HCT116 (cell line): Measurements from ENCODE around the gene CD99L2. TPM values are rescaled to one million over a fixed set of nuclear protein-coding genes. Genes with fewer than 3 reads are reported as not detected.

Experiments
- ATAC-seq: fragments of 200-7000 bp; cut with Tn5 transposase; 2 replicates; pipeline ENCODE4 v1.9.1; 2020; ENCODE audit warnings: mild to moderate bottlenecking, moderate library complexity
- BruUV-seq: library from RNA; stranded (reverse); fragments of 400-500 nt; replicated peaks from 2 replicates; lab custom pipeline; 2021; lab: Mats Ljungman, UMichigan
- CTCF ChIA-PET: fragments of 300-600 bp; sonication (Branson Sonifier 250); formaldehyde crosslinking; loops from one replicate; lab custom pipeline; 2021; ENCODE audit warnings: antibody characterized with exemption; lab: Charles Lee
- POLR2A ChIA-PET: fragments of 300-600, 350-600 bp; sonication (Branson Sonifier 250); formaldehyde crosslinking; loops from one replicate; lab custom pipeline; 2021; ENCODE audit warnings: antibody characterized with exemption; lab: Charles Lee
- RAD21 ChIA-PET, 2 experiments: fragments of 300-600 bp; sonication (Branson Sonifier 250); formaldehyde crosslinking; loops; one replicate each; lab custom pipeline; 2023; ENCODE audit warnings: low total read pairs in 2 of 2; ENCODE audit not compliant: uncharacterized antibody in 2 of 2, unreplicated experiment in 2 of 2, low non-redundant PET in 1 of 2; lab: Charles Lee
- DNase-seq: peaks from one replicate; pipeline ENCODE4 v3.0.0-alpha.2; 2010; ENCODE audit warnings: low read depth, low spot score
- H2AFZ ChIP-seq: fragments of 200-600 bp; shearing (Covaris generic), sonication (generic); 2 replicates; pipeline ENCODE4 v1.6.1; 2017; ENCODE audit warnings: low read depth, mixed run types, mixed read lengths, antibody characterized with exemption, low read length; ENCODE audit not compliant: poor library complexity, severe bottlenecking
- H3K27ac ChIP-seq: 2 replicates; pipeline ENCODE4 v1.5.1; 2012; ENCODE audit warnings: low read depth, low read length
- H3K27me3 ChIP-seq: fragments of 200-600 bp; sonication (generic); 2 replicates; pipeline ENCODE4 v1.6.1; 2016; ENCODE audit warnings: mixed run types, low read length, mixed read lengths; ENCODE audit not compliant: insufficient read depth
- H3K36me3 ChIP-seq, 2 experiments: fragments of 200-500 bp in 1 of 2; fragments of 200-600 bp in 1 of 2; sonication (Bioruptor generic) in 1 of 2; sonication (generic) in 1 of 2; 2 replicates each; pipeline versions ENCODE4 v1.5.1 to v1.6.1; 2014 to 2016; ENCODE audit warnings: low read length in 2 of 2, inconsistent platforms in 1 of 2, mixed read lengths in 1 of 2, mixed run types in 1 of 2; ENCODE audit not compliant: insufficient read depth in 2 of 2, control insufficient read depth in 1 of 2
- H3K4me1 ChIP-seq, 2 experiments: fragments of 200-600 bp in 1 of 2; sonication (generic) in 1 of 2; 2 replicates each; pipeline versions ENCODE4 v1.5.1 to v1.6.1; 2012 to 2017; ENCODE audit warnings: low read length in 2 of 2, inconsistent platforms in 1 of 2, mild to moderate bottlenecking in 1 of 2, mixed read lengths in 1 of 2, mixed run types in 1 of 2, moderate library complexity in 1 of 2; ENCODE audit not compliant: insufficient read depth in 2 of 2, control insufficient read depth in 1 of 2
- H3K4me2 ChIP-seq: fragments of 200-600 bp; sonication (generic); 2 replicates; pipeline ENCODE4 v1.6.1; 2017; ENCODE audit warnings: mixed run types, low read length, mixed read lengths
- H3K4me3 ChIP-seq, 2 experiments: fragments of 200-600 bp in 1 of 2; sonication (generic) in 1 of 2; replicated peaks in 1 of 2; 2 replicates each; pipeline ENCODE4 v1.5.1; 2011 to 2016; ENCODE audit warnings: low read length in 2 of 2, control low read depth in 1 of 2, low read depth in 1 of 2, mild to moderate bottlenecking in 1 of 2, mixed read lengths in 1 of 2, mixed run types in 1 of 2
- H3K79me2 ChIP-seq: fragments of 200-600 bp; sonication (generic); 2 replicates; pipeline ENCODE4 v1.6.1; 2017; ENCODE audit warnings: mild to moderate bottlenecking, mixed run types, low read length, moderate library complexity, mixed read lengths; ENCODE audit not compliant: insufficient read depth
- H3K9ac ChIP-seq: fragments of 200-600 bp; sonication (generic); 2 replicates; pipeline ENCODE4 v1.6.1; 2016; ENCODE audit warnings: low read length, mixed read lengths
- H3K9me2 ChIP-seq: fragments of 200-600 bp; sonication (generic), shearing (Covaris generic); 2 replicates; pipeline ENCODE4 v1.6.1; 2017; ENCODE audit warnings: mixed run types, mild to moderate bottlenecking, moderate library complexity; ENCODE audit not compliant: insufficient read depth
- H3K9me3 ChIP-seq, 2 experiments: fragments of 200-500 bp in 1 of 2; fragments of 200-600 bp in 1 of 2; sonication (Bioruptor generic) in 1 of 2; sonication (generic) in 1 of 2; 2 replicates each; pipeline ENCODE4 v1.6.1; 2014 to 2017; ENCODE audit warnings: low read length in 2 of 2, mixed read lengths in 2 of 2, inconsistent platforms in 1 of 2, low read depth in 1 of 2, mild to moderate bottlenecking in 1 of 2, mixed run types in 1 of 2, moderate library complexity in 1 of 2; ENCODE audit not compliant: control insufficient read depth in 1 of 2, insufficient read depth in 1 of 2
- H4K20me1 ChIP-seq: fragments of 200-600 bp; sonication (generic), shearing (Covaris generic); 2 replicates; pipeline ENCODE4 v1.6.1; 2017; ENCODE audit warnings: mixed run types, mild to moderate bottlenecking, moderate library complexity; ENCODE audit not compliant: insufficient read depth
- CEBPB ChIP-seq: IDR thresholded peaks from 2 replicates; pipeline ENCODE4 v1.6.1; 2012; ENCODE audit warnings: low read depth
- EZH2 ChIP-seq: fragments of 200-600 bp; sonication (generic); IDR thresholded peaks from 2 replicates; pipeline ENCODE4 v1.6.1; 2017; ENCODE audit warnings: antibody characterized with exemption, mixed run types
- EZH2phosphoT487 ChIP-seq: fragments of 200-600 bp; IDR thresholded peaks from 2 replicates; pipeline ENCODE4 v1.6.1; 2018; ENCODE audit warnings: antibody characterized with exemption, borderline replicate concordance
- FOSL1 ChIP-seq: IDR thresholded peaks from 2 replicates; pipeline ENCODE4 v1.6.1; 2012; ENCODE audit warnings: low read depth
- JUND ChIP-seq: IDR thresholded peaks from 2 replicates; pipeline ENCODE4 v1.6.1; 2012
- POLR2A ChIP-seq: IDR thresholded peaks from 2 replicates; pipeline ENCODE4 v1.7.0; 2011; ENCODE audit warnings: borderline replicate concordance; ENCODE audit not compliant: insufficient read depth, insufficient read length; ENCODE audit errors: extremely low read depth
- SIN3A ChIP-seq: IDR thresholded peaks from 2 replicates; pipeline ENCODE4 v1.6.1; 2012; ENCODE audit warnings: low read depth
- SP1 ChIP-seq: IDR thresholded peaks from 2 replicates; pipeline ENCODE4 v1.6.1; 2012; ENCODE audit warnings: low read depth
- SRF ChIP-seq: IDR thresholded peaks from 2 replicates; pipeline ENCODE4 v1.6.1; 2012; ENCODE audit warnings: low read depth
- TCF7L2 ChIP-seq: IDR thresholded peaks from 2 replicates; pipeline ENCODE4 v1.7.0; 2011; ENCODE audit warnings: borderline replicate concordance, inconsistent platforms; ENCODE audit not compliant: insufficient read depth, insufficient read length; ENCODE audit errors: extremely low read depth
- YY1 ChIP-seq: IDR thresholded peaks from 2 replicates; pipeline ENCODE4 v1.6.1; 2011; ENCODE audit warnings: low read length, low read depth, moderate library complexity, mild to moderate bottlenecking; ENCODE audit not compliant: insufficient replicate concordance; ENCODE audit errors: extremely low read depth
- ZNF274 ChIP-seq: fragments of 200-500 bp; sonication (Bioruptor generic); IDR thresholded peaks from 2 replicates; pipeline ENCODE4 v1.6.1; 2014; ENCODE audit warnings: mild to moderate bottlenecking, low read depth, low read length, inconsistent platforms
- intact Hi-C: fragments of 100-400 bp; cut with micrococcal nuclease; formaldehyde crosslinking; loops from 2 replicates; pipeline ENCODE4 v1.10.0; 2022
- total RNA-seq: library from RNA; stranded (reverse); gene quantifications from one replicate; pipeline ENCODE4 v1.2.1, GENCODE V29; 2021; ENCODE audit not compliant: unreplicated experiment
- TF ChIP-seq, protein P1 (sequence below): IDR thresholded peaks from 2 replicates; pipeline ENCODE4 v1.6.1; 2012; ENCODE audit warnings: low read depth
- TF ChIP-seq, protein P2 (sequence below), 3 experiments: fragments of 200-600 bp in 1 of 3; sonication (generic) in 1 of 3; IDR thresholded peaks in 2 of 3; conservative IDR thresholded peaks in 1 of 3; 2 replicates each; pipeline ENCODE4 v1.5.1; 2012 to 2017; ENCODE audit warnings: low read depth in 2 of 3, low read length in 2 of 3, antibody characterized with exemption in 1 of 3, borderline replicate concordance in 1 of 3, control low read depth in 1 of 3, mild to moderate bottlenecking in 1 of 3, mixed read lengths in 1 of 3, mixed run types in 1 of 3, moderate library complexity in 1 of 3; ENCODE audit not compliant: insufficient read depth in 1 of 3
- TF ChIP-seq, protein P3 (sequence below): IDR thresholded peaks from 2 replicates; pipeline ENCODE4 v1.6.1; 2011; ENCODE audit warnings: mild to moderate bottlenecking, low read length, moderate library complexity; ENCODE audit not compliant: insufficient replicate concordance; ENCODE audit errors: extremely low read depth
- TF ChIP-seq, protein P4 (sequence below): IDR thresholded peaks from 2 replicates; pipeline ENCODE4 v1.6.1; 2012

Gene CD99L2
- total RNA-seq, 1 experiment from 2014 or later = 6.2 TPM

DNA sequence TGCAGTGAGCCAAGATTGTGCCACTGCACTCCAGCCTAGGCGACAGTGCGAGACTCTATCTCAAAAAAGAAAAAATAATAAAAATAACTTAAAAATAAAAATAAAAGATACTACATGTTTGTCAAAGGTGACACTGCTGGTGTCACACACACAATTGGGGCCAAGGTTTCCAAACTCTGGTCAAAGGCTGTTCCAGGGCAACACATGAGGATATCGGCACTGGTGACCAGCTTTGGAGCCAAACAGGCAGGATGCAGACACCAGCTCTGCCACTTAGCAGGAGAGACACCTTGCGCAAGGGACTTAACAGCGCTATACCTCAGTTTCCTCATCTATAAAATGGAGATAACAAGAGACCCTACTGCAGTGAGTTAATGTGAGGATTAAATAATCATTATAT, 52.3 kb downstream of the CD99L2 start:
- TF ChIP-seq, protein P1, sequence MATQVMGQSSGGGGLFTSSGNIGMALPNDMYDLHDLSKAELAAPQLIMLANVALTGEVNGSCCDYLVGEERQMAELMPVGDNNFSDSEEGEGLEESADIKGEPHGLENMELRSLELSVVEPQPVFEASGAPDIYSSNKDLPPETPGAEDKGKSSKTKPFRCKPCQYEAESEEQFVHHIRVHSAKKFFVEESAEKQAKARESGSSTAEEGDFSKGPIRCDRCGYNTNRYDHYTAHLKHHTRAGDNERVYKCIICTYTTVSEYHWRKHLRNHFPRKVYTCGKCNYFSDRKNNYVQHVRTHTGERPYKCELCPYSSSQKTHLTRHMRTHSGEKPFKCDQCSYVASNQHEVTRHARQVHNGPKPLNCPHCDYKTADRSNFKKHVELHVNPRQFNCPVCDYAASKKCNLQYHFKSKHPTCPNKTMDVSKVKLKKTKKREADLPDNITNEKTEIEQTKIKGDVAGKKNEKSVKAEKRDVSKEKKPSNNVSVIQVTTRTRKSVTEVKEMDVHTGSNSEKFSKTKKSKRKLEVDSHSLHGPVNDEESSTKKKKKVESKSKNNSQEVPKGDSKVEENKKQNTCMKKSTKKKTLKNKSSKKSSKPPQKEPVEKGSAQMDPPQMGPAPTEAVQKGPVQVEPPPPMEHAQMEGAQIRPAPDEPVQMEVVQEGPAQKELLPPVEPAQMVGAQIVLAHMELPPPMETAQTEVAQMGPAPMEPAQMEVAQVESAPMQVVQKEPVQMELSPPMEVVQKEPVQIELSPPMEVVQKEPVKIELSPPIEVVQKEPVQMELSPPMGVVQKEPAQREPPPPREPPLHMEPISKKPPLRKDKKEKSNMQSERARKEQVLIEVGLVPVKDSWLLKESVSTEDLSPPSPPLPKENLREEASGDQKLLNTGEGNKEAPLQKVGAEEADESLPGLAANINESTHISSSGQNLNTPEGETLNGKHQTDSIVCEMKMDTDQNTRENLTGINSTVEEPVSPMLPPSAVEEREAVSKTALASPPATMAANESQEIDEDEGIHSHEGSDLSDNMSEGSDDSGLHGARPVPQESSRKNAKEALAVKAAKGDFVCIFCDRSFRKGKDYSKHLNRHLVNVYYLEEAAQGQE = no peak
- TF ChIP-seq, protein P2, sequence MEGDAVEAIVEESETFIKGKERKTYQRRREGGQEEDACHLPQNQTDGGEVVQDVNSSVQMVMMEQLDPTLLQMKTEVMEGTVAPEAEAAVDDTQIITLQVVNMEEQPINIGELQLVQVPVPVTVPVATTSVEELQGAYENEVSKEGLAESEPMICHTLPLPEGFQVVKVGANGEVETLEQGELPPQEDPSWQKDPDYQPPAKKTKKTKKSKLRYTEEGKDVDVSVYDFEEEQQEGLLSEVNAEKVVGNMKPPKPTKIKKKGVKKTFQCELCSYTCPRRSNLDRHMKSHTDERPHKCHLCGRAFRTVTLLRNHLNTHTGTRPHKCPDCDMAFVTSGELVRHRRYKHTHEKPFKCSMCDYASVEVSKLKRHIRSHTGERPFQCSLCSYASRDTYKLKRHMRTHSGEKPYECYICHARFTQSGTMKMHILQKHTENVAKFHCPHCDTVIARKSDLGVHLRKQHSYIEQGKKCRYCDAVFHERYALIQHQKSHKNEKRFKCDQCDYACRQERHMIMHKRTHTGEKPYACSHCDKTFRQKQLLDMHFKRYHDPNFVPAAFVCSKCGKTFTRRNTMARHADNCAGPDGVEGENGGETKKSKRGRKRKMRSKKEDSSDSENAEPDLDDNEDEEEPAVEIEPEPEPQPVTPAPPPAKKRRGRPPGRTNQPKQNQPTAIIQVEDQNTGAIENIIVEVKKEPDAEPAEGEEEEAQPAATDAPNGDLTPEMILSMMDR (IDR thresholded peaks at IDR 0.05 in 2 of 3, conservative IDR thresholded peaks at IDR 0.05 in 1 of 3; ENCODE audit: borderline replicate concordance in 1 of 3, insufficient read depth in 1 of 3, low read depth in 2 of 3, low read length in 2 of 3) = no peak
- TF ChIP-seq, protein P3, sequence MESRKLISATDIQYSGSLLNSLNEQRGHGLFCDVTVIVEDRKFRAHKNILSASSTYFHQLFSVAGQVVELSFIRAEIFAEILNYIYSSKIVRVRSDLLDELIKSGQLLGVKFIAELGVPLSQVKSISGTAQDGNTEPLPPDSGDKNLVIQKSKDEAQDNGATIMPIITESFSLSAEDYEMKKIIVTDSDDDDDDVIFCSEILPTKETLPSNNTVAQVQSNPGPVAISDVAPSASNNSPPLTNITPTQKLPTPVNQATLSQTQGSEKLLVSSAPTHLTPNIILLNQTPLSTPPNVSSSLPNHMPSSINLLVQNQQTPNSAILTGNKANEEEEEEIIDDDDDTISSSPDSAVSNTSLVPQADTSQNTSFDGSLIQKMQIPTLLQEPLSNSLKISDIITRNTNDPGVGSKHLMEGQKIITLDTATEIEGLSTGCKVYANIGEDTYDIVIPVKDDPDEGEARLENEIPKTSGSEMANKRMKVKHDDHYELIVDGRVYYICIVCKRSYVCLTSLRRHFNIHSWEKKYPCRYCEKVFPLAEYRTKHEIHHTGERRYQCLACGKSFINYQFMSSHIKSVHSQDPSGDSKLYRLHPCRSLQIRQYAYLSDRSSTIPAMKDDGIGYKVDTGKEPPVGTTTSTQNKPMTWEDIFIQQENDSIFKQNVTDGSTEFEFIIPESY = no peak
- TF ChIP-seq SP1 (no peak), YY1 (no peak), POLR2A (no peak), TCF7L2 (no peak), EZH2 (no peak), FOSL1 (no peak), EZH2phosphoT487 (no peak), CEBPB (no peak), ZNF274 (no peak), SRF (no peak), JUND (no peak), SIN3A (no peak)
- TF ChIP-seq, protein P4, sequence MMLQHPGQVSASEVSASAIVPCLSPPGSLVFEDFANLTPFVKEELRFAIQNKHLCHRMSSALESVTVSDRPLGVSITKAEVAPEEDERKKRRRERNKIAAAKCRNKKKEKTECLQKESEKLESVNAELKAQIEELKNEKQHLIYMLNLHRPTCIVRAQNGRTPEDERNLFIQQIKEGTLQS = no peak
- H3K79me2 ChIP-seq = no peaks in the 10 kb centered on the region
- H2AFZ ChIP-seq = no peak overlapping the region
- H3K9me2 ChIP-seq = no peaks in the 10 kb centered on the region
- no peak overlapping the region for H3K9ac ChIP-seq
- H4K20me1 ChIP-seq = no peaks in the 10 kb centered on the region
- H3K4me2 ChIP-seq = no peak overlapping the region
- H3K27me3 ChIP-seq = no peaks in the 10 kb centered on the region
- no peak overlapping the region for H3K4me3 ChIP-seq
- DNase-seq (no peak), ATAC-seq (no peak)
- CTCF ChIA-PET = no interaction called here
- H3K4me1 ChIP-seq = no peaks in the 10 kb centered on the region
- no peak overlapping the region for H3K27ac ChIP-seq
- H3K36me3 ChIP-seq = no peaks in the 10 kb centered on the region
- no peaks in the 10 kb centered on the region for H3K9me3 ChIP-seq
- POLR2A ChIA-PET = no interaction called here
- no TSS peak for BruUV-seq
- intact Hi-C loops = no loop called here
- RAD21 ChIA-PET = no interaction called here
